HUDEP-2 (cell line): ENCODE measurements around the gene STK25.

Experiments used
- DNase-seq, 76 experiments: peaks; one replicate each; lab custom pipeline; 2025; ENCODE audit not compliant: unreplicated experiment in 76 of 76; lab: John Stamatoyannopoulos, UW

The STK25 gene

DNA sequence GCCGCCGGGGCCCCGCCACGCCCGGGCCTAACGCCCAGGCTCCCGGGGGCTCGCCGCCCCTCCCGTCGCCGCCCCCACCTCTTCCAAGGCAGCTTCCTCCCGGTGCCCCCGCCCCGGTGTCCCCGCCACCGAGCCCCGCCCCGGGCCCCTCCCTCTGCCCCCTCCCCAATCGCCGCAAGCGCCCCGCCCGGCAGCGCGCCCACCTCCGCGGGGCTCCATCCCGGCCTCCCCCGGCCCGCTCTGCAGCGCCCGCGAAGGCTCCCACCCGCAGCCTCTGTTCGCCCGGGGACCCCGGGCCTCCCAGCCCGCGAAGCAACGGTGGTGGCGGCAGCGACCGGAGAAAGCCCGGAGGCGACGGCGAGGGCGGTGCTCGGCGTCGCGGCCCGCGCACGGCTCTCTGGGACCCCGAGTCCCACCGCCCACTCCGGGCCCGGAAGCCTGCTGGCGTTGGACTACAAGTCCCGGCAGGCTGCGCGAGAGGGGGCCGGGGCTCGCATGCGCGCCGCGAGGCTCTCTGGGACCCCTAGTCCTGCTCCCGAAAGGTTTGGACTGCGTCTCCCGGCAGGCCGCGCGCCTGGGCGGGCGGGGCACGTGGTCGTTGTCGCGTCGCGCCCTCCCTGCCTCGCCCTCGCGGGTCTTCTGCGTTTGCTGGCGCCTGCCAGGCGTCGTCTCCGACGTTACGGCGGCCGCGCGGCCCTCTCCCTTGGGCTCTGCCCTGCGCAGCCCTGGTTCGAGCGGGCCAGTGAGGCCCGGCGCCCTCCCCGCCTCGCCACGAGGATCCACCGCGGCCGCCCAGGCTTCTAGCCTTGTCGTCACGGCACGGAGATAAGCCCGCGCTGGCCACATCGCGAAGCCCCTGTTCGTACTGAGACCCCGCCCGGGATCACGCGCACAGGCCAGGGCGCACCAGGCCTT lies at the start of gene STK25:
Gene STK25, minus strand, starts transcription at position 345 of the 915 bp plus-strand sequence. CDS start 549 bp downstream, outside the sequence.
- peak in 75 of 76 experiments; percentile 24 to 98 (median 95) for DNase-seq

DNA sequence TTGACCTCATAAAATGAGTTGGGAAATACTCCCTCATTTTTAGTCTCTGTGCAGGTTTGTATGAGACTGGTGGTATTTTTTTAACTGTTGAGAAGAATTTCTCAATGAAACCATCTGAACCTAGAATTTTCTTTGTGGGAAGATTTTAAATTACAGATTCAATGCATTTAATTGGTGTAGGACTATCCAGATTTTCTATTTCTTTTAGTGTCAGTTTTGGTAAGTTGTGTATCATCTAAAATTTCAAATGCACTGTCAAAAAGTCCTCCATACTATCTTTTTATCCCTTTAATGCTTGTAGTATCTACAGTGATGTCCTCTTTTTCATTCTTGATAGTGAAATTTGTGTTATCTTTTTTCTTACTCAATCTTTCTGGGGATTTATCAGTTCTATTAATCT lies 48.4 kb upstream of the STK25 start:
- no peak for DNase-seq

DNA sequence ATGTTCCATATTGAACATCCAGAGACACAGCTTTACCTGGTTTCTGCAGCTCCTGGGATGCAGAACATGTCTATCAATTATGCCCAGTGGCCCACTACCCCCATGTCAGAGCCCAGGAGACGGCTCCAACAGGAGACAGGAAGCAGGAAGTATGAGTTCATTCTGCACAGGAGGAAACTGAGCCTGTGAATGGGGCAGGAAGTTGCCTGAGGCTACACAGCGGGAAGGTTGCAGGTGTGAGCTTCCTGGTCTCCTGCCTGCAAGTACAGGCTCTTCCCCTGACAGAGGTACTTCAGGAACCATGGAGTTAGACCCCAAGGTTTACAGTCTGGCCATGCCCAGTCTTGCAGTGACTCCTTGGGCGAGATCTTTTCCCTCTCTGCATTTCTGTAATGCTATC lies 47.3 kb upstream of the STK25 start:
- DNase-seq, result no peak

GRCh38 chr2:241554610-241555322 lies 46.4 kb upstream of the STK25 start:
- DNase-seq, result no peak

GRCh38 chr2:241553981-241554380 lies 45.6 kb upstream of the STK25 start:
- no peak for DNase-seq

GRCh38 chr2:241553512-241553830 lies 45.1 kb upstream of the STK25 start:
- no peak for DNase-seq

GRCh38 chr2:241551998-241552737 lies 43.8 kb upstream of the STK25 start:
- no peak for DNase-seq

- no peak for DNase-seq
Observed at GRCh38 chr2:241551599-241551997, 43.2 kb upstream of the STK25 start.

DNA sequence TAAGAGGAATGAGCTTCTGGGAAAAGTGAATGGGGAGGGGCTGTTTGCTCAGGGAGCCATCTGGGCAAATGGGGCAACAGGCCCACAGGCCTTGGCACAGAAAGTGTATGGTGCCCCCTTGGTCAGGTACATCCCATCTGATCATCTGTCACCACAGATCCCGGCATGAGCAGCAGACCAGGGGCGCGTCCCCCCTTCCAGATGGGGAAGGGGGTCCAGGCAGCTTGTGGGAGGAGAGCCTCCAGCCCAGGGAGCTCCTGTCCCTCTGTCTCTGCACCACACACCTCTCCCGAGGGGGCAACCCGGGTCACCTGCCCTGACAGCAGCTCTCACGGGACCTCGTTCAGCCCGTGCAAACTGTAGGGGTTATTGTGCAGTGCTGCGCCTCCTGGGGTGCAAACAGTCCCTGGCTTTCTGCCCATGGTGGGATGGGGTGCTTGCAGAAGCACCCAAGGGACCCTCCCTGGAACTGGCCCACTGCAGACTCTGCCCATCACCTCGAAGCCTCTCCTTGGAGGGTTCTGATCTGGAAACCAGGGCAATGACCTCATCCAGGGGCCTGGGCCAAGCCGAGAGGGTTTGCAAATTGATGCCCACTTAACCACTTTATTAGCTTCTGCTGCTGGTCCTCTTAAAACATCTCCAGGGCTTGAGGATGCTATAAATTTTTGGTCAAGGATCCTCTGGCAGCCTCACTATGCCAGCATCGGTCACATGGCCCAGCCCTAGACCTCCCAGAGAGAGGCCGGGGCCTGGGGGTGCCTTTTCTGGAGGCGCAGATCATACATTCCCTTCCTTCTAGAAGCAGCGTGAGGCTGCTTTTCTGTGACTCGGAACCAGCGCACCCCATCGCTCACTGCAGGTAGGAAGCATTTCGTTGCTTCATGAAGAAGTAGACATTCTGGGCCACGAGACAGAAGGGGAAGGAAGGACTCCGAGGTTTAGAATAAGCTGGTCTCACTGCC lies 42.5 kb upstream of the STK25 start:
- DNase-seq, result no peak

DNA sequence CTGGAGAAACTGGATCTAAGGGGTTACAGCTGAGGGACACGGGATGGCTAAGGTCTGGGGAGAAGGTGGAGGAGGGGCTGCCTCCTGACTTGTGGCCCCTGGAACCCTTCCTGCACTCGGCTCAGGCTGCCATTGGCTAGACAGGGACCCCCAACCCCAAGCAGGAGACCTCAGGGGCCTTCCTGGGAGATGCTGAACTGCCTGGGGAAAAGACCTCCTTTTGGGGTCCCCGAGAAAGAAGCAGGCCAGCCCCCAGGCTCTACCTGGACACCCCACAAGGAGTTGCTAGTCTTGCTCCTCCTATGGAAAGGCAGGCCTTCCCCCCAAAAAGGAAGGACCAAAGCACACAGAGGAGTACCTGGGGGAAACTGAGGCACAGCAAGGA lies 40.1 kb upstream of the STK25 start:
- no peak for DNase-seq

GRCh38 chr2:241547781-241548450 lies 39.5 kb upstream of the STK25 start:
- no peak for DNase-seq

- DNase-seq, result no peak
Observed at GRCh38 chr2:241546771-241547498, 38.6 kb upstream of the STK25 start.

DNA sequence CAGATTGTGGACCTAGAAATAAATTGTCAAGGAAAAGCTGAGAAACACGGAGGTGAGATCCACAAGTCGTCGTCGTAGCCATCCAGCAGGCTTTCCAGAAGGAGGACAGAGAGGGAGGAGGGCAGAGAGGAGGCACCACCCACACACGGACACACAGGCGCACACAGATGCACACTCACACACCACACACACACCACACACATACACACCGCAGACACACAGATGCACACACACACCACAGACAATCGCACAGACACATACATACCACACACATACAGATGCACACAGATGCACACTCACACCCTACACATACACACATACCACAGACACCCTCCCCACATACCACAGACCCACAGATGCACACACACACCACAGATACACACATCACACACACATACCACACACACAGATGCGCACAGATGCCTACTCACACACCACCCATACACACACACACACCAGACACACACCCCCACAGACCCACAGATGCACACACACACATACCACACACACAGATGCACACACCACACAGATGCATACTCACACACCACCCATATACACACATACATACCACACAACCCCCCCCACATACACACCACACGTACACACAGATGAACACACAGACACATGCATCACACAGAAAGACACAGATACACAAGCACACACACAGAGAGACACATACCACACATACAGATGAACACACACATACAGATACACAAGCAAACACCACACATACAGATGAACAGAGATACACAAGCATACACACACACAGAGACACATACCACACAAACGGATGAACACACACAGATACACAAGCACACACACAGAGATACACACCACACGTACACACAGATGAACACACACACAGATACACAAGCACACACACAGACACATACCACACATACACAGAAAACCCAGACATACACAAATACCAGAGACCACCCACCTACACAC lies 37.4 kb upstream of the STK25 start:
- no peak for DNase-seq

DNA sequence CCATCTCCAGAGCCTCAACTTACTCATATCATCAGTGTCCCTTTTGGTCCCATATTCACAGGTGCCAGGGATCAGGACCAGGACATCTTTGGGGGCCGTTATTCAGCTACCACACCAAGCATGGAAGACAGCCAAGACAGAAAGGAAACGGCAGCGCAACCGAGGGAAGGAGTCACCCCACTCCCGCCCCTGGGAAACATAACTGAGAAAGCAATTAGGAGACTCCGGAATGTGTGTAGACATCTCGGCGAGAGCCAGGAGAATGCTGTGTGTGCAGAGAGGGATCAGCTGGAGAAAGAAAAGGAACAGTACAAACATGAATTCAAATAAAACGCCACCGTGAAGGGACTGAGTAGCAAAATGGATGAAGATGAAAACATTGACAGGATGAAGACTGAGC lies 36.7 kb upstream of the STK25 start:
- no peak for DNase-seq

DNA sequence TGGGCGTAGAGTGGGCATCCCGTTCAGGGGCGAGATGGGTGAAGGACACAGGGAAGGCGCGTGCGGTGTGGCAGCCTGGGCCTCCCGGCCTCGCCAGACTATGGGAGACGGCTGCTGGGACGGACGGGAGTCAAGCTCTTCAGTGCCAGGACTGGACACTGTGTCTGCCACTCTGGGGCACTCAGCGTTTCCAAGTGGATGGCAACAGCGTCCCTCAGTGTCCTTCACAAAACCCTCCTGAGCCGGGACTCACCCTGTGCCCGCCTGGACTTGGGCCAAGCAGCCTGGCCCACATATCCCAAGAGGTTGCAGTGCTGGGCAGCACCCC lies 33.9 kb upstream of the STK25 start:
- no peak for DNase-seq

- no peak for DNase-seq
Observed at GRCh38 chr2:241541564-241542277, 33.3 kb upstream of the STK25 start.

- peak in 68 of 76 experiments; percentile 1 to 92 (median 66) for DNase-seq
Observed at GRCh38 chr2:241540771-241541561, 32.6 kb upstream of the STK25 start.
